ENCODE results near the gene CDK4. TPM values are rescaled to one million over a fixed set of nuclear protein-coding genes. Genes with fewer than 3 reads are reported as not detected.
"Not testable (repeated sequence)": the region's sequence is repeated elsewhere in the genome, so short reads cannot be mapped to it uniquely, and the experiment has no call there.

The CDK4 gene
- total RNA-seq, 2 donors from 2014 or later: 150 to 154 TPM

- Mint-ChIP-seq H3K36me3 (ENCODE audit: insufficient read depth in 2 of 2) (peaks cover 6 to 11% of the 10 kb centered on the region in 2 donors), H3K4me1 (ENCODE audit: low read depth) (peaks cover 20% of the 10 kb centered on the region), H3K27ac (no peak overlapping the region), H3K27me3 (ENCODE audit: low read depth) (no peaks in the 10 kb centered on the region), H3K4me3 (no peak overlapping the region), H3K9me3 (no peaks in the 10 kb centered on the region)
- ATAC-seq (replicated peaks in 1 of 2): no peak
- no peak for DNase-seq
Measured at GRCh38 chr12:57780284-57780897, 28.3 kb upstream of the CDK4 start.

GRCh38 chr12:57779736-57780135, 27.6 kb upstream of the CDK4 start:
- H3K4me3 Mint-ChIP-seq: no peak overlapping the region
- H3K4me1 Mint-ChIP-seq (ENCODE audit: low read depth): peaks cover 20% of the 10 kb centered on the region
- H3K36me3 Mint-ChIP-seq (ENCODE audit: insufficient read depth in 2 of 2): peaks cover 6 to 11% of the 10 kb centered on the region in 2 donors
- H3K27ac Mint-ChIP-seq: peak overlapping the region; percentile 17
- DNase-seq: no peak
- ATAC-seq (replicated peaks in 1 of 2): no peak
- no peaks in the 10 kb centered on the region for H3K9me3 Mint-ChIP-seq
- H3K27me3 Mint-ChIP-seq (ENCODE audit: low read depth): no peaks in the 10 kb centered on the region

GRCh38 chr12:57777911-57778310, 25.8 kb upstream of the CDK4 start:
- Mint-ChIP-seq H3K27ac (no peak overlapping the region), H3K4me1 (ENCODE audit: low read depth) (peaks cover 24% of the 10 kb centered on the region), H3K9me3 (no peaks in the 10 kb centered on the region)

GRCh38 chr12:57777367-57777766, 25.3 kb upstream of the CDK4 start:
- DNase-seq: no peak
- no peaks in the 10 kb centered on the region for H3K9me3 Mint-ChIP-seq
- ATAC-seq (replicated peaks in 1 of 2): no peak
- H3K27ac Mint-ChIP-seq: no peak overlapping the region
- H3K4me1 Mint-ChIP-seq (ENCODE audit: low read depth): peaks cover 22% of the 10 kb centered on the region
- H3K27me3 Mint-ChIP-seq (ENCODE audit: low read depth): no peaks in the 10 kb centered on the region
- H3K36me3 Mint-ChIP-seq (ENCODE audit: insufficient read depth in 2 of 2): peaks cover 3 to 6% of the 10 kb centered on the region in 2 donors
- H3K4me3 Mint-ChIP-seq: no peak overlapping the region

More at GRCh38 chr12:57777911-57778310, 25.8 kb upstream of the CDK4 start:
- Mint-ChIP-seq H3K27me3 (ENCODE audit: low read depth) (no peaks in the 10 kb centered on the region), H3K36me3 (ENCODE audit: insufficient read depth in 2 of 2) (peaks cover 6% of the 10 kb centered on the region in 2 donors), H3K4me3 (no peak overlapping the region)
- ATAC-seq (replicated peaks in 1 of 2) (no peak), DNase-seq (no peak)

- H3K36me3 Mint-ChIP-seq (ENCODE audit: insufficient read depth in 2 of 2): peaks cover 6 to 8% of the 10 kb centered on the region in 2 donors
- DNase-seq: no peak
- no peaks in the 10 kb centered on the region for H3K27me3 Mint-ChIP-seq (ENCODE audit: low read depth)
- H3K4me3 Mint-ChIP-seq: no peak overlapping the region
- ATAC-seq (replicated peaks in 1 of 2): no peak
- peaks cover 20% of the 10 kb centered on the region for H3K4me1 Mint-ChIP-seq (ENCODE audit: low read depth)
- no peak overlapping the region for H3K27ac Mint-ChIP-seq
- H3K9me3 Mint-ChIP-seq: no peaks in the 10 kb centered on the region
Measured at GRCh38 chr12:57776247-57776587, 24.1 kb upstream of the CDK4 start.

GRCh38 chr12:57775563-57776246, 23.6 kb upstream of the CDK4 start:
- Mint-ChIP-seq H3K9me3 (no peaks in the 10 kb centered on the region), H3K27ac (no peak overlapping the region), H3K36me3 (ENCODE audit: insufficient read depth in 2 of 2) (peaks cover 6 to 8% of the 10 kb centered on the region in 2 donors), H3K4me1 (ENCODE audit: low read depth) (peaks cover 25% of the 10 kb centered on the region), H3K27me3 (ENCODE audit: low read depth) (no peaks in the 10 kb centered on the region), H3K4me3 (no peak overlapping the region)
- DNase-seq (no peak), ATAC-seq (replicated peaks in 1 of 2) (no peak)

GRCh38 chr12:57775044-57775443, 22.9 kb upstream of the CDK4 start:
- no peak overlapping the region for H3K27ac Mint-ChIP-seq
- H3K27me3 Mint-ChIP-seq (ENCODE audit: low read depth): no peaks in the 10 kb centered on the region

GRCh38 chr12:57774634-57775033, 22.5 kb upstream of the CDK4 start:
- Mint-ChIP-seq H3K36me3 (ENCODE audit: insufficient read depth in 2 of 2) (peaks cover 6 to 15% of the 10 kb centered on the region in 2 donors), H3K4me1 (ENCODE audit: low read depth) (peaks cover 36% of the 10 kb centered on the region)
- H3K9me3 Mint-ChIP-seq; ATAC-seq (replicated peaks in 1 of 2); H3K4me3 Mint-ChIP-seq; H3K27me3 Mint-ChIP-seq (ENCODE audit: low read depth); DNase-seq; H3K27ac Mint-ChIP-seq: not testable (repeated sequence)

More at GRCh38 chr12:57775044-57775443, 22.9 kb upstream of the CDK4 start:
- DNase-seq: no peak
- ATAC-seq (replicated peaks in 1 of 2): no peak
- Mint-ChIP-seq H3K36me3 (ENCODE audit: insufficient read depth in 2 of 2) (peaks cover 6 to 11% of the 10 kb centered on the region in 2 donors), H3K4me3 (no peak overlapping the region), H3K4me1 (ENCODE audit: low read depth) (peaks cover 32% of the 10 kb centered on the region), H3K9me3 (no peaks in the 10 kb centered on the region)

GRCh38 chr12:57772429-57773322, 20.6 kb upstream of the CDK4 start, which contains the start of gene EEF1AKMT3:
Gene EEF1AKMT3 (plus strand): TSS chr12:57772614. CDS start chr12:57772725, 111 bp downstream.
- Mint-ChIP-seq H3K27me3 (ENCODE audit: low read depth) (no peaks in the 10 kb centered on the region), H3K27ac (peak within 1 kb of the TSS; percentile 82), H3K9me3 (no peaks in the 10 kb centered on the region), H3K36me3 (ENCODE audit: insufficient read depth in 2 of 2) (peaks cover 5 to 17% of the 10 kb centered on the region in 2 donors), H3K4me1 (ENCODE audit: low read depth) (peaks cover 36% of the 10 kb centered on the region), H3K4me3 (peak within 1 kb of the TSS; percentile 83 to 100)
- peak; percentile 37 to 58 for ATAC-seq (replicated peaks in 1 of 2)
- DNase-seq: peak; percentile 38 to 47

GRCh38 chr12:57771873-57772428, 19.8 kb upstream of the CDK4 start, which contains the start of gene METTL1:
Gene METTL1 (minus strand): TSS chr12:57772105. CDS start chr12:57772083, 22 bp downstream.
- peak within 1 kb of the TSS; percentile 83 to 100 for H3K4me3 Mint-ChIP-seq
- peak; percentile 91 to 92 for ATAC-seq (replicated peaks in 1 of 2)
- peaks cover 5 to 17% of the 10 kb centered on the region in 2 donors for H3K36me3 Mint-ChIP-seq (ENCODE audit: insufficient read depth in 2 of 2)
- H3K27me3 Mint-ChIP-seq (ENCODE audit: low read depth): no peaks in the 10 kb centered on the region
- H3K9me3 Mint-ChIP-seq: no peaks in the 10 kb centered on the region
- peaks cover 36% of the 10 kb centered on the region for H3K4me1 Mint-ChIP-seq (ENCODE audit: low read depth)
- DNase-seq: peak; percentile 91 to 93
- H3K27ac Mint-ChIP-seq: peak within 1 kb of the TSS; percentile 82

GRCh38 chr12:57771236-57771872, 19.2 kb upstream of the CDK4 start:
- Mint-ChIP-seq H3K4me1 (ENCODE audit: low read depth) (peaks cover 41% of the 10 kb centered on the region), H3K9me3 (no peaks in the 10 kb centered on the region), H3K27ac (peak overlapping the region; percentile 82), H3K4me3 (peak overlapping the region; percentile 83 to 100), H3K27me3 (ENCODE audit: low read depth) (no peaks in the 10 kb centered on the region), H3K36me3 (ENCODE audit: insufficient read depth in 2 of 2) (peaks cover 5 to 17% of the 10 kb centered on the region in 2 donors)
- peak; percentile 88 to 92 for DNase-seq
- ATAC-seq (replicated peaks in 1 of 2): peak; percentile 71 to 75

GRCh38 chr12:57770734-57771133, 18.6 kb upstream of the CDK4 start:
- Mint-ChIP-seq H3K36me3 (ENCODE audit: insufficient read depth in 2 of 2) (peaks cover 3 to 15% of the 10 kb centered on the region in 2 donors), H3K27me3 (ENCODE audit: low read depth) (no peaks in the 10 kb centered on the region), H3K27ac (no peak overlapping the region), H3K4me3 (peak overlapping the region; percentile 40 to 83), H3K4me1 (ENCODE audit: low read depth) (peaks cover 44% of the 10 kb centered on the region), H3K9me3 (no peaks in the 10 kb centered on the region)
- no peak for DNase-seq
- no peak for ATAC-seq (replicated peaks in 1 of 2)
